Osteoblast (primary cell): Measurements from ENCODE around the gene AKR1C8. TPM values are rescaled to one million over a fixed set of nuclear protein-coding genes. Genes with fewer than 3 reads are reported as not detected.

Source experiments
- DNase-seq: peaks from one replicate; pipeline ENCODE4 v3.0.0; 2011; ENCODE audit warnings: low spot score, mixed read lengths; ENCODE audit not compliant: insufficient read length; ENCODE audit errors: missing footprints
- H2AFZ ChIP-seq: 2 replicates; pipeline ENCODE4 v1.6.0; 2011; ENCODE audit warnings: mild to moderate bottlenecking, low read length
- H3K27ac ChIP-seq: 2 replicates; pipeline ENCODE4 v1.5.1; 2011; ENCODE audit warnings: mild to moderate bottlenecking, low read depth, low read length, moderate library complexity
- H3K27me3 ChIP-seq: 2 replicates; pipeline ENCODE4 v1.6.0; 2012; ENCODE audit warnings: mild to moderate bottlenecking, control low read depth, inconsistent platforms, low read length, moderate library complexity; ENCODE audit not compliant: insufficient read depth
- H3K36me3 ChIP-seq: 2 replicates; pipeline ENCODE4 v1.5.1; 2011; ENCODE audit warnings: mild to moderate bottlenecking, low read length, control low read depth, moderate library complexity; ENCODE audit not compliant: insufficient read depth
- H3K4me1 ChIP-seq: 2 replicates; pipeline ENCODE4 v1.5.1; 2011; ENCODE audit warnings: mild to moderate bottlenecking, low read length, control low read depth, moderate library complexity; ENCODE audit not compliant: insufficient read depth
- H3K4me2 ChIP-seq: 2 replicates; pipeline ENCODE4 v1.6.0; 2011; ENCODE audit warnings: mild to moderate bottlenecking, low read length; ENCODE audit not compliant: insufficient read depth
- H3K4me3 ChIP-seq: fragments of 200-600 bp; sonication (generic); 3 replicates; pipeline ENCODE4 v1.5.1; 2012; ENCODE audit warnings: mild to moderate bottlenecking, low read length, inconsistent platforms; ENCODE audit not compliant: insufficient read depth
- H3K79me2 ChIP-seq: 2 replicates; pipeline ENCODE4 v1.6.0; 2012; ENCODE audit warnings: mild to moderate bottlenecking, low read length, control low read depth, inconsistent platforms; ENCODE audit not compliant: insufficient read depth
- H3K9me3 ChIP-seq: 2 replicates; pipeline ENCODE4 v1.5.1; 2011; ENCODE audit warnings: low read depth, low read length, control low read depth
- H4K20me1 ChIP-seq: 2 replicates; pipeline ENCODE4 v1.6.0; 2012; ENCODE audit warnings: mild to moderate bottlenecking, low read length, control low read depth; ENCODE audit not compliant: insufficient read depth
- total RNA-seq: library from RNA; depleted of rRNA; stranded (reverse); fragments of >200 nt; gene quantifications from 2 replicates; pipeline ENCODE4 v1.2.3, GENCODE V29; 2012
- TF ChIP-seq, protein P1 (sequence below): IDR thresholded peaks from 2 replicates; pipeline ENCODE4 v1.5.1; 2011; ENCODE audit warnings: mild to moderate bottlenecking, low read depth, low read length, moderate library complexity; ENCODE audit errors: extremely low read depth

The AKR1C8 gene
- total RNA-seq, 1 donor: not detected

GRCh38 chr10:5163487-5163886 is 21.5 kb downstream of the AKR1C8 start:
- Histone ChIP-seq H3K4me3 (no peak overlapping the region), H3K27ac (no peak overlapping the region), H3K27me3 (no peaks in the 10 kb centered on the region), H4K20me1 (no peaks in the 10 kb centered on the region), H3K79me2 (no peaks in the 10 kb centered on the region), H3K4me2 (no peak overlapping the region), H2AFZ (no peak overlapping the region), H3K9me3 (no peaks in the 10 kb centered on the region), H3K36me3 (no peaks in the 10 kb centered on the region), H3K4me1 (no peaks in the 10 kb centered on the region)
- DNase-seq: no peak
- TF ChIP-seq, protein P1, sequence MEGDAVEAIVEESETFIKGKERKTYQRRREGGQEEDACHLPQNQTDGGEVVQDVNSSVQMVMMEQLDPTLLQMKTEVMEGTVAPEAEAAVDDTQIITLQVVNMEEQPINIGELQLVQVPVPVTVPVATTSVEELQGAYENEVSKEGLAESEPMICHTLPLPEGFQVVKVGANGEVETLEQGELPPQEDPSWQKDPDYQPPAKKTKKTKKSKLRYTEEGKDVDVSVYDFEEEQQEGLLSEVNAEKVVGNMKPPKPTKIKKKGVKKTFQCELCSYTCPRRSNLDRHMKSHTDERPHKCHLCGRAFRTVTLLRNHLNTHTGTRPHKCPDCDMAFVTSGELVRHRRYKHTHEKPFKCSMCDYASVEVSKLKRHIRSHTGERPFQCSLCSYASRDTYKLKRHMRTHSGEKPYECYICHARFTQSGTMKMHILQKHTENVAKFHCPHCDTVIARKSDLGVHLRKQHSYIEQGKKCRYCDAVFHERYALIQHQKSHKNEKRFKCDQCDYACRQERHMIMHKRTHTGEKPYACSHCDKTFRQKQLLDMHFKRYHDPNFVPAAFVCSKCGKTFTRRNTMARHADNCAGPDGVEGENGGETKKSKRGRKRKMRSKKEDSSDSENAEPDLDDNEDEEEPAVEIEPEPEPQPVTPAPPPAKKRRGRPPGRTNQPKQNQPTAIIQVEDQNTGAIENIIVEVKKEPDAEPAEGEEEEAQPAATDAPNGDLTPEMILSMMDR: no peak

GRCh38 chr10:5159126-5159525 is 25.8 kb downstream of the AKR1C8 start:
- DNase-seq: no peak
- TF ChIP-seq, protein P1: no peak

GRCh38 chr10:5157501-5157900 is 27.4 kb downstream of the AKR1C8 start:
- Histone ChIP-seq H3K9me3 (no peaks in the 10 kb centered on the region), H4K20me1 (no peaks in the 10 kb centered on the region), H3K27ac (no peak overlapping the region), H3K4me2 (no peak overlapping the region), H3K36me3 (no peaks in the 10 kb centered on the region), H3K4me1 (no peaks in the 10 kb centered on the region), H3K27me3 (no peaks in the 10 kb centered on the region), H3K4me3 (no peak overlapping the region), H3K79me2 (no peaks in the 10 kb centered on the region), H2AFZ (no peak overlapping the region)
- DNase-seq: no peak
- TF ChIP-seq, protein P1: no peak

More at GRCh38 chr10:5159126-5159525, 25.8 kb downstream of the AKR1C8 start:
- Histone ChIP-seq H3K4me3 (no peak overlapping the region), H3K4me2 (no peak overlapping the region), H3K27ac (no peak overlapping the region), H4K20me1 (no peaks in the 10 kb centered on the region), H3K9me3 (no peaks in the 10 kb centered on the region), H3K36me3 (no peaks in the 10 kb centered on the region), H3K27me3 (no peaks in the 10 kb centered on the region), H3K4me1 (no peaks in the 10 kb centered on the region), H3K79me2 (no peaks in the 10 kb centered on the region), H2AFZ (peak overlapping the region; percentile 27)

- no peaks in the 10 kb centered on the region for H3K27me3 ChIP-seq
- TF ChIP-seq, protein P1: no peak
- no peaks in the 10 kb centered on the region for H3K9me3 ChIP-seq
- no peak overlapping the region for H3K27ac ChIP-seq
- H3K4me2 ChIP-seq: no peak overlapping the region
- no peaks in the 10 kb centered on the region for H3K79me2 ChIP-seq
- no peak for DNase-seq
- no peaks in the 10 kb centered on the region for H3K4me1 ChIP-seq
- no peak overlapping the region for H3K4me3 ChIP-seq
- no peaks in the 10 kb centered on the region for H4K20me1 ChIP-seq
- H3K36me3 ChIP-seq: no peaks in the 10 kb centered on the region
- H2AFZ ChIP-seq: no peak overlapping the region
These were observed 29.0 kb downstream of the AKR1C8 start for GRCh38 chr10:5155951-5156350.
